ENCODE data around the gene KRT26. TPM values are rescaled to one million over a fixed set of nuclear protein-coding genes. Genes with fewer than 3 reads are reported as not detected.

The KRT26 gene
- total RNA-seq, 1 experiment from 2014 or later = not detected

DNA sequence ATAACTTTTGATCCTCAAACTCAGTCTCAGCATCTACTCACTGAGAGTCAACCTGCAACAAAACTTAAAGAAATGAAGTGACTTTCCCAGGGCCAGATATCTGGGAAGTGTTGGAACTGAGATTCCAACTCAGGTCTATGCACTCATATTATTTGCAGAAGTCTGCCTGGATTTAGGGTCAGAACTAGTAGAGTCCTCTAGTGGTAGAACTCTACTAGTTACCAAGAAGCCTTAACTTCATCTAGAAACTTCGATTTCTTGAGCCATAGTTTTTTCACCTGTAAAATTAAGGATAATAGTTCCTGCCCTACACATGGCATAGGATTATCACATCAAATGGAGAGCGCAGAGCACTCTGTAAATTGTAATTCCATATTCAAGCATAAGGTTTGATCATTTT is 45.1 kb downstream of the KRT26 start:
- H3K4me3 ChIP-seq = no peak overlapping the region
- no peak overlapping the region for H3K27ac ChIP-seq
- H3K27me3 ChIP-seq = no peaks in the 10 kb centered on the region
- H3K4me1 ChIP-seq = no peaks in the 10 kb centered on the region
- no peak for DNase-seq
- no peaks in the 10 kb centered on the region for H3K36me3 ChIP-seq
- H3K9me3 ChIP-seq (replicated peaks) = no peaks in the 10 kb centered on the region

DNA sequence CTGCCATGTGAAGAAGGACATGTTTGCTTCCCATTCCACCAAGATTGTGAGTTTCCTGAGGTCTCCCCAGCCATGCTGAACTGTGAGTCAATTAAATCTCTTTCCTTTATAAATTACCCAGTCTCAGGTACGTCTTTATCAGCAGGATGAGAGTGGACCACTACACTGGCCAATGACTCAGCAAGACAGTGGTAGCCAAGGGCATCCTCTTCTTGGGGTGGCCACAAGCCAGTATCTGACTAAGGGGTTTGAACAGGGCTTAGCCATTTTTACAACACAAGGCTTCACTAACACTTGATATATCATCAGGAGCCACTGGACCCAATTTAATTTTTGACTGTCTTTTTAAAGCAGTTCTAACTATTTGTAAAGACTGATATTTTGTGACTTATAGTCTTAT is 47.3 kb downstream of the KRT26 start:
- H3K4me1 ChIP-seq = no peaks in the 10 kb centered on the region
- H3K9me3 ChIP-seq (replicated peaks) = no peaks in the 10 kb centered on the region
- H3K36me3 ChIP-seq = no peaks in the 10 kb centered on the region
- no peak for DNase-seq
- no peaks in the 10 kb centered on the region for H3K27me3 ChIP-seq
- H3K27ac ChIP-seq = no peak overlapping the region
- H3K4me3 ChIP-seq = no peak overlapping the region

DNA sequence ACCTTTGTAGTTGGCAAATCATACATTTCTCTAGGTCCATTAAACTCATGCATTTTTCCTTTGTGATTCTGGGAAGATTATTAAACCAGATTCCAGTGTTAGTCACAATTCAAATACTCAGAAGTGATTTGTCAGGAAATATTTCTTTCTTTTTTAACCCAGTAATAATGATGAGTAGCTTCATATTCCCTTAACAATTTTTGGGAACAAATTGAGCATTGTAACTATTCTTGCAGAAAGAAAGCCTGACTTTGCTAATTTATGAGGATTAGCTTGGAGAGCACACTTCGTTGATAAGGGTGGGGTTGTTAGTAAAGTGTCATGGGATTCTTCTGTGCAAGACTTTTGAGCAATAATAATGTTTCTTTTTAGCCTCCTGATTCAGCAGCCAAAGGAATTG is 49.8 kb downstream of the KRT26 start:
- no peak overlapping the region for H3K4me3 ChIP-seq
- H3K9me3 ChIP-seq (replicated peaks) = no peaks in the 10 kb centered on the region
- H3K27ac ChIP-seq = no peak overlapping the region
- no peaks in the 10 kb centered on the region for H3K27me3 ChIP-seq
- no peaks in the 10 kb centered on the region for H3K4me1 ChIP-seq
- H3K36me3 ChIP-seq = no peaks in the 10 kb centered on the region
- no peak for DNase-seq

DNA sequence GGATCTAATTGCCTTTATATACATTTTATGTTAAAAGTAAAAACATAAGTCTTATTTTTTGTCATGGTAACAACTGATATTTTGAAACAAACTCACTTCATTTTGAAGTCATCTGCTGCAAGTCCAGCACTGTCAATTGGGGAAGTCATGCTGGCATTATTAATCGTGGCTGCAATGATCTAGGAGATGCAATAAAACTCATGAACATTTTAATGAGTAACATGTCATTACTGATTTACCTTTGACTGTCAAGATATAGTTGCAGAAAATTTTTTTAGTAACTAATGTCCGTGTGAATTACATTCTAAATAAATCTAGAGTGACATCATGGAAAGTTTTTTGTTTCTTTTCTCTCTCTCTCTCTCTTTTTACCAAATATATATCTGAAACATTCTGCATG is 51.1 kb downstream of the KRT26 start:
- Histone ChIP-seq H3K27ac (no peak overlapping the region), H3K27me3 (no peaks in the 10 kb centered on the region), H3K36me3 (no peaks in the 10 kb centered on the region), H3K9me3 (replicated peaks) (no peaks in the 10 kb centered on the region), H3K4me1 (no peaks in the 10 kb centered on the region), H3K4me3 (no peak overlapping the region)
- no peak for DNase-seq

DNA sequence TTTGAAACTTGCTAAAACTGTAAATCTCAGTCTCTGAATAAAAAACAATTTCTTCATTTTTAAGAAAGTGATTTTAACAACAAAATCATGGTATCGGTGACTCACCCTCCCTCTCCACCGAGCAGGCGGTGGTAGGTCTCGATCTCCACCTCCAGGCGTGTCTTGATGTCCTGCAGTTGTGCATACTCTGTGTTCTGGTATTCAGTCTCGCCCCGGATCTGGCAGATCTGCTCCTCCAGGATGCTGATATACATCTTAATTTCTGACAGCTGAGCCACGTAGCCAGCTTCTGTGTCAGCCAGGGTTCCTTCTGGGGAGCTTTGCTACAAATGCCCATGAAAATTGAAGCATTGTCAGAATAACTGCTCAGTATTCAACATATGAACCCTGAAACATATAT is 53.1 kb downstream of the KRT26 start:
- H3K9me3 ChIP-seq (replicated peaks) = no peaks in the 10 kb centered on the region
- no peak overlapping the region for H3K4me3 ChIP-seq
- H3K27me3 ChIP-seq = no peaks in the 10 kb centered on the region
- H3K27ac ChIP-seq = no peak overlapping the region
- no peaks in the 10 kb centered on the region for H3K36me3 ChIP-seq
- no peak for DNase-seq
- H3K4me1 ChIP-seq = no peaks in the 10 kb centered on the region

DNA sequence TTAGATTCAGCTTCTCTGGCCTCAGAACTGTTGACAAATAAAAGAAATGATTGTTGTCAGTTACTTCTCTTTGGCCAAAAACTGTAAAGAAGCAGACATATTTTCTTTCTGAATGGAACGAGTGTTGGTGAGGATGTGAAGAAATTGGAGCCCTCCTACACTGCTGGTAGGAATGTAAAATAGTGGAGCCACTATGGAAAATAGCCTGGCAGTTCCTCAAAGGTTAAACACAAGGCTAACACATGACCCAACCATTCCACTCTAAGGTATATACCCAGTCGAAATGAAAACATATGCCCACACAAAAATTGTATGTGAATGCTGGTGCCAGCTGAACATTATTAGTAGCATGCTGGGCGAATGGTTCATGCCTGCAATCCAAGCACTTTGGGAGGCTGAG is 54.2 kb downstream of the KRT26 start:
- H3K4me1 ChIP-seq = no peaks in the 10 kb centered on the region
- H3K27ac ChIP-seq = no peak overlapping the region
- no peaks in the 10 kb centered on the region for H3K27me3 ChIP-seq
- no peak for DNase-seq
- no peak overlapping the region for H3K4me3 ChIP-seq
- no peaks in the 10 kb centered on the region for H3K36me3 ChIP-seq
- H3K9me3 ChIP-seq (replicated peaks) = no peaks in the 10 kb centered on the region

Other genes starting within 250 kb of the KRT26 start
- gene CCR7, start 206.7 kb downstream of the KRT26 start, total RNA-seq (2014; rRNA removed; shearing (Covaris generic)) = 0.05 TPM in 1 of 2 replicates, not detected in the other
- gene SMARCE1, start 124.4 kb downstream of the KRT26 start, total RNA-seq (2014; rRNA removed; shearing (Covaris generic)) = 129 and 139 TPM in 2 replicates
- gene KRT222, start 107.0 kb downstream of the KRT26 start, total RNA-seq (2014; rRNA removed; shearing (Covaris generic)) = not detected in 2 replicates
- not detected in 2 replicates for gene KRT24, start 68.4 kb downstream of the KRT26 start, total RNA-seq (2014; rRNA removed; shearing (Covaris generic))
- gene KRT25, start 16.9 kb downstream of the KRT26 start, total RNA-seq (2014; rRNA removed; shearing (Covaris generic)) = not detected in 2 replicates
- gene KRT27, start 10.3 kb upstream of the KRT26 start, total RNA-seq (2014; rRNA removed; shearing (Covaris generic)) = not detected in 2 replicates
- gene KRT28, start 27.8 kb upstream of the KRT26 start, total RNA-seq (2014; rRNA removed; shearing (Covaris generic)) = 0.20 TPM in 1 of 2 replicates, not detected in the other
- gene KRT10, start 50.4 kb upstream of the KRT26 start, total RNA-seq (2014; rRNA removed; shearing (Covaris generic)) = 20.4 and 22.5 TPM in 2 replicates
- not detected in 2 replicates for gene KRT12, start 95.0 kb upstream of the KRT26 start, total RNA-seq (2014; rRNA removed; shearing (Covaris generic))
- gene KRT20, start 113.0 kb upstream of the KRT26 start, total RNA-seq (2014; rRNA removed; shearing (Covaris generic)) = 0.08 and 0.28 TPM in 2 replicates
- gene KRT23, start 165.4 kb upstream of the KRT26 start, total RNA-seq (2014; rRNA removed; shearing (Covaris generic)) = not detected in 2 replicates
- not detected in 2 replicates for gene KRT39, start 194.7 kb upstream of the KRT26 start, total RNA-seq (2014; rRNA removed; shearing (Covaris generic))
- gene KRT40, start 212.1 kb upstream of the KRT26 start, total RNA-seq (2014; rRNA removed; shearing (Covaris generic)) = not detected in 2 replicates
- gene KRTAP3-3, start 222.0 kb upstream of the KRT26 start, total RNA-seq (2014; rRNA removed; shearing (Covaris generic)) = not detected in 2 replicates
- gene KRTAP3-2, start 227.7 kb upstream of the KRT26 start, total RNA-seq (2014; rRNA removed; shearing (Covaris generic)) = not detected in 2 replicates
- gene KRTAP3-1, start 236.9 kb upstream of the KRT26 start, total RNA-seq (2014; rRNA removed; shearing (Covaris generic)) = not detected in 2 replicates

All from SJCRH30 (cell line).